T-helper 17 cell (primary cell): Measurements from ENCODE around the gene MAP4K4. TPM values are rescaled to one million over a fixed set of nuclear protein-coding genes. Genes with fewer than 3 reads are reported as not detected.
A peak's percentile ranks its signal among the peaks of the same experiment; 100 is the strongest.
"Not testable (repeated sequence)": the region's sequence is repeated elsewhere in the genome, so short reads cannot be mapped to it uniquely, and the experiment has no call there.

Experiments used
- ATAC-seq: fragments of 150-1000 bp; cut with Tn5 transposase; 2 replicates; pipeline ENCODE4 v1.10.0; 2021; ENCODE audit warnings: mild to moderate bottlenecking, moderate library complexity
- DNase-seq, 3 donors: peaks; one replicate each; pipeline versions ENCODE4 v3.0.0 to v3.0.0-alpha.2; 2020 to 2021
- H3K9me3 ChIP-seq: one replicate; pipeline ENCODE4 v1.7.0; 2013; ENCODE audit warnings: low read length, mild to moderate bottlenecking; ENCODE audit not compliant: control insufficient read depth, poor library complexity, severe bottlenecking
- H3K27ac Mint-ChIP-seq: one replicate; pipeline ENCODE4 v1.8.0; 2022; ENCODE audit warnings: mild to moderate bottlenecking, moderate library complexity, mixed read lengths
- H3K27me3 Mint-ChIP-seq: one replicate; pipeline ENCODE4 v1.8.0; 2022; ENCODE audit warnings: mixed read lengths
- H3K36me3 Mint-ChIP-seq: one replicate; pipeline ENCODE4 v1.8.0; 2022; ENCODE audit warnings: low read depth, mixed read lengths
- H3K4me1 Mint-ChIP-seq: one replicate; pipeline ENCODE4 v1.8.0; 2022; ENCODE audit warnings: mild to moderate bottlenecking, mixed read lengths
- H3K4me3 Mint-ChIP-seq: one replicate; pipeline ENCODE4 v1.8.0; 2022; ENCODE audit warnings: mild to moderate bottlenecking, moderate library complexity, mixed read lengths
- total RNA-seq, 4 donors: library from RNA in 2 of 4; stranded (reverse) in 2 of 4; gene quantifications; one replicate each; pipeline ENCODE4 v1.2.3 and lab custom pipeline; 2022 to 2026

MAP4K4 gene
- total RNA-seq, 2 donors from 2014 or later = 98.1 to 102 TPM

GRCh38 chr2:101745711-101746694 lies 48.5 kb downstream of the MAP4K4 start:
- H3K36me3 Mint-ChIP-seq = no peaks in the 10 kb centered on the region
- H3K27me3 Mint-ChIP-seq = no peaks in the 10 kb centered on the region
- peaks cover 56% of the 10 kb centered on the region for H3K4me1 Mint-ChIP-seq
- ATAC-seq = no peak
- DNase-seq = no peak
- H3K9me3 ChIP-seq = no peaks in the 10 kb centered on the region
- H3K4me3 Mint-ChIP-seq = peak overlapping the region; percentile 45
- peak overlapping the region; percentile 67 for H3K27ac Mint-ChIP-seq

- no peak for ATAC-seq
- Mint-ChIP-seq H3K27ac (no peak overlapping the region), H3K4me3 (no peak overlapping the region), H3K27me3 (no peaks in the 10 kb centered on the region), H3K36me3 (no peaks in the 10 kb centered on the region), H3K4me1 (peaks cover 56% of the 10 kb centered on the region)
- DNase-seq = no peak
- no peaks in the 10 kb centered on the region for H3K9me3 ChIP-seq
Measured at GRCh38 chr2:101748000-101748399, 50.5 kb downstream of the MAP4K4 start.

GRCh38 chr2:101748462-101748861 lies 51.0 kb downstream of the MAP4K4 start:
- peaks cover 56% of the 10 kb centered on the region for H3K4me1 Mint-ChIP-seq
- DNase-seq, H3K4me3 Mint-ChIP-seq, H3K27ac Mint-ChIP-seq, ATAC-seq, H3K27me3 Mint-ChIP-seq, H3K36me3 Mint-ChIP-seq, H3K9me3 ChIP-seq: not testable (repeated sequence)

GRCh38 chr2:101750688-101751087 lies 53.2 kb downstream of the MAP4K4 start:
- DNase-seq (no peak), ATAC-seq (no peak)
- H3K27me3 Mint-ChIP-seq = no peaks in the 10 kb centered on the region
- H3K36me3 Mint-ChIP-seq = peaks cover 2% of the 10 kb centered on the region
- peaks cover 58% of the 10 kb centered on the region for H3K4me1 Mint-ChIP-seq
- H3K4me3 Mint-ChIP-seq = no peak overlapping the region
- H3K9me3 ChIP-seq = no peaks in the 10 kb centered on the region
- H3K27ac Mint-ChIP-seq = peak overlapping the region; percentile 57

- ATAC-seq = no peak
- Mint-ChIP-seq H3K27me3 (no peaks in the 10 kb centered on the region), H3K4me3 (no peak overlapping the region), H3K27ac (peak overlapping the region; percentile 57), H3K36me3 (peaks cover 2% of the 10 kb centered on the region), H3K4me1 (peaks cover 57% of the 10 kb centered on the region)
- no peak for DNase-seq
- no peaks in the 10 kb centered on the region for H3K9me3 ChIP-seq
Measured at GRCh38 chr2:101751276-101751815, 53.8 kb downstream of the MAP4K4 start.

GRCh38 chr2:101751875-101752619 lies 54.5 kb downstream of the MAP4K4 start:
- no peak overlapping the region for H3K4me3 Mint-ChIP-seq

GRCh38 chr2:101752716-101753616 lies 55.5 kb downstream of the MAP4K4 start:
- H3K9me3 ChIP-seq = no peaks in the 10 kb centered on the region
- H3K36me3 Mint-ChIP-seq = peaks cover 2% of the 10 kb centered on the region
- ATAC-seq (no peak), DNase-seq (no peak)
- H3K27ac Mint-ChIP-seq = peak overlapping the region; percentile 83
- H3K4me1 Mint-ChIP-seq = peaks cover 57% of the 10 kb centered on the region
- H3K27me3 Mint-ChIP-seq = no peaks in the 10 kb centered on the region
- no peak overlapping the region for H3K4me3 Mint-ChIP-seq

More at GRCh38 chr2:101751875-101752619, 54.5 kb downstream of the MAP4K4 start:
- H3K9me3 ChIP-seq = no peaks in the 10 kb centered on the region
- H3K36me3 Mint-ChIP-seq = peaks cover 2% of the 10 kb centered on the region
- no peaks in the 10 kb centered on the region for H3K27me3 Mint-ChIP-seq
- no peak overlapping the region for H3K27ac Mint-ChIP-seq
- DNase-seq (no peak), ATAC-seq (peak; percentile 60)
- peaks cover 57% of the 10 kb centered on the region for H3K4me1 Mint-ChIP-seq

- Mint-ChIP-seq H3K36me3 (peaks cover 2% of the 10 kb centered on the region), H3K4me1 (peaks cover 65% of the 10 kb centered on the region), H3K27ac (peak overlapping the region; percentile 83), H3K4me3 (no peak overlapping the region), H3K27me3 (no peaks in the 10 kb centered on the region)
- DNase-seq = no peak
- no peak for ATAC-seq
- H3K9me3 ChIP-seq = no peaks in the 10 kb centered on the region
Measured at GRCh38 chr2:101753720-101754490, 56.4 kb downstream of the MAP4K4 start.

- Mint-ChIP-seq H3K36me3 (peaks cover 2% of the 10 kb centered on the region), H3K27ac (peak overlapping the region; percentile 83), H3K4me3 (no peak overlapping the region), H3K4me1 (peaks cover 65% of the 10 kb centered on the region), H3K27me3 (no peaks in the 10 kb centered on the region)
- DNase-seq (no peak), ATAC-seq (no peak)
- H3K9me3 ChIP-seq = no peaks in the 10 kb centered on the region
Measured at GRCh38 chr2:101754618-101755017, 57.1 kb downstream of the MAP4K4 start.

- Mint-ChIP-seq H3K27ac (no peak overlapping the region), H3K27me3 (no peaks in the 10 kb centered on the region), H3K4me3 (no peak overlapping the region), H3K4me1 (peaks cover 59% of the 10 kb centered on the region), H3K36me3 (peaks cover 2% of the 10 kb centered on the region)
- no peaks in the 10 kb centered on the region for H3K9me3 ChIP-seq
- ATAC-seq (no peak), DNase-seq (no peak)
Measured at GRCh38 chr2:101756266-101756665, 58.8 kb downstream of the MAP4K4 start.

GRCh38 chr2:101758001-101758400 lies 60.5 kb downstream of the MAP4K4 start:
- no peaks in the 10 kb centered on the region for H3K9me3 ChIP-seq
- no peaks in the 10 kb centered on the region for H3K27me3 Mint-ChIP-seq
- peaks cover 2% of the 10 kb centered on the region for H3K36me3 Mint-ChIP-seq
- H3K4me1 Mint-ChIP-seq = peaks cover 58% of the 10 kb centered on the region
- peak overlapping the region; percentile 24 for H3K27ac Mint-ChIP-seq
- no peak for DNase-seq
- ATAC-seq = peak; percentile 47
- H3K4me3 Mint-ChIP-seq = peak overlapping the region; percentile 67

GRCh38 chr2:101759162-101759561 lies 61.7 kb downstream of the MAP4K4 start:
- no peak for ATAC-seq
- Mint-ChIP-seq H3K4me3 (no peak overlapping the region), H3K27ac (peak overlapping the region; percentile 24), H3K36me3 (peaks cover 2% of the 10 kb centered on the region), H3K4me1 (peaks cover 58% of the 10 kb centered on the region), H3K27me3 (no peaks in the 10 kb centered on the region)
- DNase-seq = no peak
- no peaks in the 10 kb centered on the region for H3K9me3 ChIP-seq
